ENCODE results near the gene ZCCHC24.
"Not testable (repeated sequence)": the region's sequence is repeated elsewhere in the genome, so short reads cannot be mapped to it uniquely, and the experiment has no call there.

The ZCCHC24 gene

DNA sequence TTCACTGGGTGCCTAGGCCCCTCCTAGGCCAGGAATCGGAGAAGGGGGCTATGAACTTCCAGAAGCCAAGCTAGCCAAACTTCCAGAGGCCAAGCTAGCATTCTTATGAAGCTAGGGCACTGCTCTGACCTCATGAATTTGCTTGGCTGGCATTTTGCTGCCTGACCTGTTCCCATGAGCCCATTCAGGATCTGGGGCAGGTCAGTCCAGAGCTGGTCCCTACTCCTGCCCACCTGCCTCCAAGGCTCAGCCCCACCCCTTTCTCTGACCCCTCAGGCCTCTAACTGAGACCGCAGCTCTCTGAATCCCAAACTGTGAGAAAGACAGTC lies 99.4 kb downstream of the ZCCHC24 start:
- no peak for DNase-seq (ENCODE audit: low spot score)

DNA sequence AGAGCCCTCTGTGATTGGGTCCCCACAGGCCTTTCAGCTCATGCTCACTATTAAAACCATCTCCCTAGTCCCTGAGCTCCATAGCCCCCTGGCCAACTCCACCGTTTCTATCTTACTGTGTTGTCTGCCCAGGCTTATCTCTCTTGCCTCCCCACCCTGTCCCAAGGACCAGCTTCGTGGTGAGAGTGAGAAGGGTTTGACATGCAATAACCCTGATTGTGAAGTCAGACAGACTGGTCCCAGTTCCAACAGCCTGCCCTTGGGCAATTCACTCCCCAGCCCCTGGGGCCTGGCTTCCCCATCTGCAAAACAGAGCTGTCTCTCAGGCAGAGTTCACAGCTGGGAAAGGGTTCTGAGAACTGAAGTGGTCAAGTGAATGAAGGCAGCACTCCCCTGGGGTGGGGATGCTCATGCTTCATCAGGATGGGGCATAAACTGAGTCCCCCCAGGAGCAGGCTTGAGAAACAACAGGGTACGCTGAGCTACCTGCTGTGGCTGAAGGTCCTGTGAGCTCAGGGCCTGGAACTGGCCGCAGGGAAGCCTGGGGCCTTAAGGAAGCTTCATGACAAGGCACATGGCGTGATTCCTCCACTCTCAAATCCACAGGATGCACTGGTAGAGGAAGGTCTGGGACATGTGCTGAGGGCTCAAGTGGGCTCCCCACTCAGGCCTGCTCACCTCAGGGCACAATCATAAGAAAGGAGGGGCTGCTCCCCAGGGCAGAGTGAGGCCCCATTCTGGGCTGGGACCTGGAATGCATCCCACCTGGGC lies 100.0 kb downstream of the ZCCHC24 start:
- no peak for DNase-seq (ENCODE audit: low spot score)

DNA sequence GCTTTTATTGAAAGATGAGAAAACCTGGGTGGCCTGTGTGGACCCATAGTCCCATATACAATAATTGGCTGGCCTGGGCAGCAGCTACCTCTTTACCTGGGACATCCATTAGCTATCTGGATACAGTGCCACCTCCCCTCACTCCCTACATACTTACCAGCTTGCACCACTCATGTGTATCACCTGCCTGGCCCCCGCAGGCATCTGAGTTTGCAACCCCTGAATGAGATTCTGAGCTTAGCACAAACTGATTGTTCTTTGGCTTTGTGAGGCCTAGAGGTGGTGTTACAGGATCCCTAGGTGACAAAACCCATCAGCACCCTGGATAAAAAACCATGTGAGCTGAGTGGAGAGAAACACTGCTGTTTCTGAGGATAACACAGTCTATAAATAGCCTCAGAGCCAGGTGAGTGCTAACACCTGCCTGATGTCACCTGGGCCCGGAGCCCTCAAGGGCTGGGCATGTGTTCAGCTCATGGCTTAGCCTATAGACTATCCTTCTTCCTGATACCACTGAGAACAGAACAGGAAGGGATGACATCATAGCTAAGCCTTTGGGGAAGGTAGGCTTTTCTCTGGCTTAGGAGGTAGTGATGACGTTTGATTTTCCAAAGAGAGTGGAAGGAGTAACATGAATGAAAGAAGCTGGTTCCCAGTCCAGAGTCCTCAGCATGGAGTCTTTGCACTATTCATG lies 100.8 kb downstream of the ZCCHC24 start:
- no peak for DNase-seq (ENCODE audit: low spot score)

DNA sequence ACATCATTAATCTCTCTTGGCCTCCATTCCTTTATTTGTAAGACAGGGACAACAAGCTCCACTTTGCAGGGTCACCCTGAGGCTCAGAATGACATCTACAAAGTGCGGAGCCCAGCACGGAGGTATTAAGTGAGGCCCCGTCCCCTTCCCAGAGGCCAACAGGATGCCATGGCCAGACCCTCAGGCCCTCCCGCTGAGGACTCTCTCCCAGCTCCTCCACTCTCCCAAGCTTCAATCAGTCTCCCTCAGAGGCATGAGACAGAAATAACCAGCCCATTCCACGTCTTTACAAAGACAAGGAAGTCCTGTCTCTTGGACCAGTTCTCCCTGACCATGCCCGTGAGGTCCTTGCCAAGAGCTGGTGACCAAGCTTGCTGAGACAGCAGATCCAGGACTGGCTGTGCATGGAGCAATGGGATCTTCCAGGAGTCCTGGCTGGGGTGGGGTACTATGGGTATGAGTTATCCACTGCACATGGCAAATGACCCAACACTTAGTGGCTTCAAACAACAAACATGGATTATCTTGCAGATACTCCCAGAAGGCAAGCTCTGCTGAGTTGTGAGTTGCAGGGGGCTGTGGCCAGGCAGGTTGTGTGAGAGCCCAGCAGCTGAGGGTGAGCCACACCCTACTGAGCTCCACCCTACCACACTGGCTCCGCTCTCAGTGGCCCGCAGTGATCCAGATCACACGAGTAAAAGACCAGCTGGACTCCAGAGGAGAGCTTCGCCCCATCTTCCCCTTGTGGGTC lies 102.4 kb downstream of the ZCCHC24 start:
- no peak for DNase-seq (ENCODE audit: low spot score)

DNA sequence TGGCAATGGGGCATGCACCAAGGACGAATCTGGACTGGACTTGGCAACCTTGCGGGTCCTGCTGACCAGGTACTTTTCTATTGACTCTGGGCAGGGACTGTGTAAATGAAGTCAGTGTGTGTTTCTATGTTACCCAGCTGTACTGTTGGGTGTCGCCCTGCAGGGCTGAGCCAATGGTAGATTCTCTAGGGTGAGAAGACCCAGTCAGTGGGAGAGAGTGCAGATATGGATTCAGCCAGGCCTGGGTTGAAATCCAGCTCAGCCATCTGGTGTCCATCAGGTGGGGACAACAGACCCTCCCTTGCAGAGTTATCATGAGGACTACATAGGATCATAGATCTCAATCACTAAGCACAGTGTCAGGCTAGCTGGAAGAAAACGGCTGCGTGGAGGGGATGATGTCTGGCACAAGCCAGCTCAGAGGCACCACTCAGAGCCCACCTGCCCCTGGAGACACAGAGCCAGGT lies 103.1 kb downstream of the ZCCHC24 start:
- DNase-seq (ENCODE audit: low spot score), result no peak

DNA sequence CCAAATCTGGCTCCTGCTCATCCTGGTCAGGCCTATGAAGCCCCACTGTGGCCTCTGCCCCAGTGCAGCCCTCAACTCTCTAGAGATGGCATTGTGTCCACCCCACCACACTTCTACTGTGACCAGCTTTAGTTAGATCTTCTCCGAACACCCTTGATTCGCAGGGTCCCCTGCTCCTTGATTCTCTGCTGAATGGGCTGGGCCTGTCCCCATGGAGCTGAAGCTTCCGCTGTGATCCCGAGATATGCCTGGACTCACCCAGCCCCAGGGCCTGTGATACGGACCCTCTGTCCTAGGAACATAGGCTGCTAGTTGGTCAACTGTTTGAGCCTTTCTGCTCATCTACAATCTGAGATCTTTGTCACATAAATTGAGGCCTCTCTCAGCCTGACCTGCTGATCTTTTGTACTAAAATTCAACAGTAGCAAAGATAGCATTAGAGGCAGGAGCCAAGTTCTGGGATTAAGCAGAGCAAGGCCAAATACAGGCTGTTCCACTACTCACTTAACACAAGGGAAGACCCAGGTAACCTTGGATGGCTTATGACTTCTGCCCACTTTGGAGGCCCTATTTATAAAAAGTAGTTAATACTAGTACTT lies 104.7 kb downstream of the ZCCHC24 start:
- no peak for DNase-seq (ENCODE audit: low spot score)

DNA sequence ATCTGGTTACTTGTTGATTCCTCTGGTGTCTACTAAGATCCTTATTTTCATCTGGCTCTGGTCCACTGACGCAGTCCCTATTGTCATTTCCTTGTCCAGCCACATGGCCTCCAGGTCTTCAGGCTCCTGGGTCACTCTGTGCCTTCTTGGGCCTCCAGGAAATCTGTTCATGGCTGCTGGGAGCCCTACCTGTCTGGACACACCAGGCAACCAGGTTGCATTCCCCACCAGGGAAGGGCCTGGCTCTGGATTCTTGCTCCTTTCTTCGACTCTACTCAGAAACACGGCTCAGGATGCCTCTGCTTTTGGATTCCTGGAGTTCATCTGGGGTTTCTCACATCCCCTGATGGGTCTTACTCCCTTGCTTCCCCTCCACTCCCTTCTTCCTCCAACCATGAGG lies 106.2 kb downstream of the ZCCHC24 start:
- no peak for DNase-seq (ENCODE audit: low spot score)

DNA sequence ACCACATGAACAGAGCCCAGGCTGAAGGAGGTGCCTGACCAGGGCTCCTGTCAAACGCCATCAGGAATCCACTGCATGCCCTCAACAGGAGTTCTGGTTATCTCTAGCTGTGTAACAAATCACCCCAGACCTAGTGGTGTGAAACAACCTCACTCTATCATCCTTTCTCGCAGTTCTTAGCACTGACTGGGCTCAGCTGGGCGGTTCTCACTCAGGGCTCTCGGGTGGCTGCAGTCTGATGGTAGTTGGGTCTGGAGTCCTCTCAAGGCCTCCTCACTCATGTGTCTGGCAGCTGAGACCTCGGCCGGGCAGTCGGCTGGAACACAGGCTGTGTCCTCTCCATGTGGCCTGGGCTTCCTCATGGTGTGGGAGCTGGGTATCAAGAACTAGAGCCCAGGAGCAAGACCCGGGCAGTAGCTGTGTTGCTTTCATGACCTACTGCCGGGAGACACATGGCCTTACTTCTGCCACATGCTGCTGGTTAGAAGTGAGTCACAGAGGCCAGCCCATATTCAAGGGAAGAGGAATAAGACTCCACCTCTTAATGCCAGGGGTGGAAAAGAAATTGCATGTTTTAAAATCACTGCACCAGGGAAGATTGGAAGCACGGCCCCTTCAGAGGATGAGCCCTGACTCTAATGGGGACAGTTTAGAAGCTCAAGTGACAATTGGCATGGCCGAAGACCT lies 107.5 kb downstream of the ZCCHC24 start:
- DNase-seq (ENCODE audit: low spot score), result not testable (repeated sequence)

DNA sequence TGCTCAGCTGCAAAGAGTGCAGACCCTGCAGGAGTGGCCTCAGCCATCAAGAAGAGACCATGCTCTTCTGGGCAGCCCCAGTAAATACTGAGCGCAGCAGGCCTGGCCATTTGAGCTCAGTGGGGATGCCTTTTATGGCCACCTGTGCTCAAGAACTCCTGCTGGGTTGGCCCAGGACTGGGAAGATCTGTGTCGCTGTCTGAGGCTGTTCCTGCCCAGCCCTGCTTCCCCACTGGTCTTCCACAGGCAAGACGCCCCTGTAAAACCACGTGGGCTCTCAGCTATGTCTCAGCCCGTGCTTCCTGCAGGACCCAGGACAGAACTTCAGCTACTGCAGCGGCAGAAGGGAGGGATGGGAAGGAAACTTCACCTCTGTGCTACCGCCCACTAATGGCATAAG lies 108.7 kb downstream of the ZCCHC24 start:
- no peak for DNase-seq (ENCODE audit: low spot score)

DNA sequence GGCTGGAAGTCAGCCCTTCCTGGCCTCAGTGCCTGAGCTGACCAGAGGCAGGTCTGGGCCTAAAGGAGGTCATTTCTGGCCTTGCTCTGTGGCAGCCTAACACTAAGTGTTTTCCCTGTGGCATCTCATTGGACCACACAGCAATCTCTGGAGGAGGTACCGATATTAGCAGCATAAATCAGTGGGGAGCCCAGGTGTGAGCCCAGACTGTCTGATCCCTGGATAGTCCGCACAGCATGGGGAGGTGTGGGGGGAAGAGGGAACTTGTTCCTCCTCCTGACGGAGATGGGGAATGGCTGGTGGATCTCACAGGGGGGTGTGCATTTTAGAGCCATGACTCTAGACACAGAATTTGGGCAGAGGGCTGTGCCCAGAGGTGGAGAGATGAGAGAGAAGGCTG lies 109.1 kb downstream of the ZCCHC24 start:
- no peak for DNase-seq (ENCODE audit: low spot score)

DNA sequence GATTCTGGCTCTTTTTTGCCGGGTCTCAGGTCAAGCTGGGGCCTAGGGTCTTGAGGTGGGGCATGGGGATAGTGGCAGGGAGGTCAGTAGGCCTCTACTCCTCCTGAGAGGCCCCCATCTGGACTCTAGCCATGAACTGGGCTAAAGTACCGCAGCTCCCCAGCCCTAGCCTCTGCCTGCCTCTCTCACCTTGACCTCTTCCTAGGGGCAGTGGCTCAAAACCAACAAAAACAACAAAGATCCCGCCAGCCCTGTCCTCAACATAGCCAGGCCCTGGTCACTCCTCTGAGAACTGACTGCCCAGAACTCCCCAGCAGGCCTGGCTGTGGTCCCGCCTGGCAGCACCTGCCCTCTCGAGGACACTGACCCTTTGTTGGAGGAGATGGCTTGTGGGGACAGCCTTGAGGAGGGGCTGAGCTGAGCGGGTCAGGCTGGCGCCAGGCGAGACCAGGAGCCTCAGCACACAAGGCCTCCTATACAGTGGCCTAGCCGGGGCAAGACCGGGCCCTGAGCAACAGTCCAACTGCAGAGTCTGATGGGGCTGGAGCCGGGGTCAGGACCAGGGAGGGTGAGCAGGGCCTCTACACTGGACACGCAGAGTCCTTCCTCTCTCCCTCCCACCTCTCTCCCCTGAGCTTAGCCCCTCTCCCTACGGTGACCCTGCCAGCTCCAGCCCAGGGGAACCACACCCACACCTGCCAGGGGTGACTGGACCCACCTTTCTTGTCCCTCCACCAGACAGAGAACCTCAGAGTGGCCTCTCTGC lies 109.8 kb downstream of the ZCCHC24 start:
- DNase-seq (ENCODE audit: low spot score), result no peak

DNA sequence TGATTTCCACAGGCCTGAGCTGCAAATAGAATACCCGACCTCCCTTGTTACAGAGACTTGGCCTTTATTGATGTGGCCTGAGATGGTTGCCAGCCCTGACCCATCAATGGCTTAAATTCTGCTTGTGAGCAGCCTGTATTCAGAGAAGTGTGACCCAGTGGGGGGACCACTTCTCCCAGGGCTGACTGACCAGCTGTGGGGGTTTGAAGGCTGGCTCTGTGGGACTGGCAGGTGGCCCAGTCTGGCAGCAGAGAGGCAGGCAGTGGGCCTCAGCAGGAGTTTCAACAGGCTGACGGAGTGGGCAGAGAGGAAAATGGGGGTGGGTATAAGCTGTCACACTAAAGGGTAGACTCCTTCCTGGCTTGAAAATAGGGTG lies 110.3 kb downstream of the ZCCHC24 start:
- no peak for DNase-seq (ENCODE audit: low spot score)

DNA sequence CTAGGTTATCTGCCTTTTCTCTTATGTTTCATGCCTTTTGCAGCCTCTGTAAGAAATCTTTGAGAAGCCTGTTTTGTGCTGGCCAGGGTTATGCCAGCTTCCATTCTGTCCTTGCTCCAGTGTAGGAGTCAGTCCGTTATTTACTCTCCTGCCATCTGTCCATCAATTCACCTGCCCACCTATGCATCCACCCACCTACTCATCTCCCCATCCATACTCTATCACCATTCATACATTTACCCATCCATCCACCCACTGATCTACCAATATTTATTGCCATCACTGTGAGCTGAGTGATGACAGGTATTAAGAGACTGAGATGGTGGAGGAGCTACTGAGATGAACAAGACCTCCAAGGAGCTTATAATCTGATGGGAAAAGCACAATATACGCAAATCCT lies 110.9 kb downstream of the ZCCHC24 start:
- no peak for DNase-seq (ENCODE audit: low spot score)

DNA sequence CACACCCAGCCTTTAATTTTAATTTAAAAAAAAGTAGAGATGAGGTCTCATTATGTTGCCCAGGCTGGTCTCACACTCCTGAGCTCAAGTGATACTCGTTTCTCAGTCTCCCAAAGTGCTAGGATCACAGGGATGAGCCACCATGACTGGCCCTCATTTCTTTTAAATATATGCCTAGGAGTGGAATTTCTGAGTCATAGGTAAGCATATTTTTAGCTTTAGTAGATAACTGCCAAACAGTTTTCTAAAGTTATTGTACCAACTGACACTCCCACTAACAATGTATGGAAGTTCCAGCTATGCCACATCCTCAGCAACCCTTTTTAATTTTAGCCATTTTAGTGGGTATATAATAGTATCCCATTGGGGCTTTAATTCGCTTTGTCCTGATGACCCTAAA lies 111.9 kb downstream of the ZCCHC24 start:
- no peak for DNase-seq (ENCODE audit: low spot score)

DNA sequence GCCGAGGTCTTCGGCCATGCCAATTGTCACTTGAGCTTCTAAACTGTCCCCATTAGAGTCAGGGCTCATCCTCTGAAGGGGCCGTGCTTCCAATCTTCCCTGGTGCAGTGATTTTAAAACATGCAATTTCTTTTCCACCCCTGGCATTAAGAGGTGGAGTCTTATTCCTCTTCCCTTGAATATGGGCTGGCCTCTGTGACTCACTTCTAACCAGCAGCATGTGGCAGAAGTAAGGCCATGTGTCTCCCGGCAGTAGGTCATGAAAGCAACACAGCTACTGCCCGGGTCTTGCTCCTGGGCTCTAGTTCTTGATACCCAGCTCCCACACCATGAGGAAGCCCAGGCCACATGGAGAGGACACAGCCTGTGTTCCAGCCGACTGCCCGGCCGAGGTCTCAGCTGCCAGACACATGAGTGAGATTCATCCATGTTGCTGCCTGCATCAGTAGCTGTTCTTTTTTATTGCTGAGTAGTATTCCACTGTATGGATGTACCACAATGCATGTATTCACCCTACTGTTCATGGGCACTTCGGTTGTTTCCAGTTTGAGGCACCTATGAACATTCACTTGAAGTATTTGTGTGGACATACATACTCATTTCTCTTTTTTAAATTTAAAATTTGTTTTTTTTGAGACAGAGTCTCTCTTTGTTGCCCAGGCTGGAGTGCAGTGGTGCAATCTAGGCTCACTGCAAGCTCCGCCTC lies 112.7 kb downstream of the ZCCHC24 start:
- not testable (repeated sequence) for DNase-seq (ENCODE audit: low spot score)
